ENCODE data around the gene MACROH2A1.

The MACROH2A1 gene

GRCh38 chr5:135385576-135385975 is 13.5 kb downstream of the MACROH2A1 start:
- Histone ChIP-seq H3K27ac (peak overlapping the region in 10 of 21 experiments; percentile 2 to 79 (median 68)), H3K4me3 (no peak overlapping the region)

- Histone ChIP-seq H3K27ac (peak overlapping the region in 4 of 21 experiments; percentile 25 to 79 (median 76)), H3K4me3 (no peak overlapping the region)
These were observed 14.1 kb downstream of the MACROH2A1 start for GRCh38 chr5:135384898-135385297.

GRCh38 chr5:135383803-135384495 is 15.1 kb downstream of the MACROH2A1 start:
- Histone ChIP-seq H3K27ac (peak overlapping the region in 1 of 21 experiments; percentile 38), H3K4me3 (no peak overlapping the region)

- Histone ChIP-seq H3K27ac (no peak overlapping the region), H3K4me3 (no peak overlapping the region)
These were observed 16.1 kb downstream of the MACROH2A1 start for GRCh38 chr5:135382981-135383380.

GRCh38 chr5:135382106-135382790 is 16.8 kb downstream of the MACROH2A1 start:
- Histone ChIP-seq H3K4me3 (no peak overlapping the region), H3K27ac (no peak overlapping the region)

GRCh38 chr5:135379046-135379654 is 19.9 kb downstream of the MACROH2A1 start:
- H3K4me3 ChIP-seq = no peak overlapping the region
- peak overlapping the region in 3 of 21 experiments; percentile 10 to 31 (median 24) for H3K27ac ChIP-seq

- H3K27ac ChIP-seq = peak overlapping the region in 2 of 21 experiments; percentile 26 to 43
These were observed 21.0 kb downstream of the MACROH2A1 start for GRCh38 chr5:135377751-135378680.

GRCh38 chr5:135376961-135377624 is 21.9 kb downstream of the MACROH2A1 start:
- Histone ChIP-seq H3K27ac (peak overlapping the region in 1 of 21 experiments; percentile 26), H3K4me3 (no peak overlapping the region)

More at GRCh38 chr5:135377751-135378680, 21.0 kb downstream of the MACROH2A1 start:
- no peak overlapping the region for H3K4me3 ChIP-seq

- H3K4me3 ChIP-seq = no peak overlapping the region
- H3K27ac ChIP-seq = no peak overlapping the region
These were observed 23.8 kb downstream of the MACROH2A1 start for GRCh38 chr5:135375040-135375793.

GRCh38 chr5:135373736-135374515 is 25.1 kb downstream of the MACROH2A1 start:
- Histone ChIP-seq H3K27ac (peak overlapping the region in 1 of 21 experiments; percentile 2), H3K4me3 (no peak overlapping the region)

- no peak overlapping the region for H3K27ac ChIP-seq
These were observed 26.2 kb downstream of the MACROH2A1 start for GRCh38 chr5:135372654-135373381.

GRCh38 chr5:135371622-135372232 is 27.3 kb downstream of the MACROH2A1 start:
- H3K4me3 ChIP-seq = no peak overlapping the region
- H3K27ac ChIP-seq = no peak overlapping the region

More at GRCh38 chr5:135372654-135373381, 26.2 kb downstream of the MACROH2A1 start:
- H3K4me3 ChIP-seq = no peak overlapping the region

- Histone ChIP-seq H3K4me3 (no peak overlapping the region), H3K27ac (no peak overlapping the region)
These were observed 29.1 kb downstream of the MACROH2A1 start for GRCh38 chr5:135369952-135370351.

GRCh38 chr5:135367554-135367953 is 31.5 kb downstream of the MACROH2A1 start:
- H3K4me3 ChIP-seq = no peak overlapping the region
- H3K27ac ChIP-seq = no peak overlapping the region

GRCh38 chr5:135367076-135367475 is 32.0 kb downstream of the MACROH2A1 start:
- Histone ChIP-seq H3K27ac (no peak overlapping the region), H3K4me3 (no peak overlapping the region)

GRCh38 chr5:135365281-135365680 is 33.8 kb downstream of the MACROH2A1 start:
- H3K27ac ChIP-seq = no peak overlapping the region
- no peak overlapping the region for H3K4me3 ChIP-seq
